Uterus (tissue), 4 donors: ENCODE measurements around the gene SERPINI2. TPM values are rescaled to one million over a fixed set of nuclear protein-coding genes. Genes with fewer than 3 reads are reported as not detected.

Experiments
- DNase-seq, 2 donors: peaks; one replicate each; pipeline ENCODE4 v3.0.0-alpha.2; 2019 to 2020
- H3K27ac ChIP-seq, 2 donors: fragments of 200-600 bp; sonication (generic); 1 replicate in 1 of 2; 2 replicates in 1 of 2; pipeline ENCODE4 v1.5.1; 2016 to 2018
- H3K27me3 ChIP-seq, 2 donors: fragments of 200-600 bp; sonication (generic); one replicate each; pipeline ENCODE4 v1.5.1; 2018 to 2019; ENCODE audit warnings: control low read depth in 1 of 2
- H3K36me3 ChIP-seq, 2 donors: fragments of 200-600 bp; sonication (generic); one replicate each; pipeline ENCODE4 v1.5.1; 2019; ENCODE audit warnings: control low read depth in 1 of 2
- H3K4me1 ChIP-seq, 2 donors: fragments of 200-600 bp; sonication (generic); one replicate each; pipeline ENCODE4 v1.5.1; 2018 to 2019; ENCODE audit warnings: control low read depth in 1 of 2
- H3K4me3 ChIP-seq, 2 donors: fragments of 200-600 bp; sonication (generic); 1 replicate in 1 of 2; 2 replicates in 1 of 2; pipeline ENCODE4 v1.5.1; 2018 to 2019; ENCODE audit warnings: mild to moderate bottlenecking in 1 of 2
- H3K9me3 ChIP-seq, 2 donors: fragments of 200-600 bp; sonication (generic); one replicate each; pipeline ENCODE4 v1.5.1; 2019; ENCODE audit warnings: control low read depth in 1 of 2
- POLR2A ChIP-seq, 2 donors: fragments of 450-650 bp; IDR thresholded peaks; one replicate each; pipeline ENCODE4 v1.6.1; 2016; ENCODE audit warnings: antibody characterized with exemption in 2 of 2, mild to moderate bottlenecking in 1 of 2, moderate library complexity in 1 of 2
- intact Hi-C: fragments of 100-400 bp; cut with DNase I; formaldehyde crosslinking; loops from one replicate; pipeline ENCODE4 v1.15.1; 2023; ENCODE audit warnings: low total_unique reads
- total RNA-seq, 4 donors: library from RNA; depleted of rRNA in 3 of 4; stranded (reverse); fragments of >200 nt in 3 of 4; gene quantifications; one replicate each; pipeline versions ENCODE4 v1.1.0 to v1.2.4, GENCODE V29; 2014 to 2023
- TF ChIP-seq, protein P1 (sequence below), 4 experiments: fragments of 200-600 bp in 2 of 4; fragments of 450-650 bp in 2 of 4; sonication (generic) in 2 of 4; IDR thresholded peaks; one replicate each; pipeline ENCODE4 v1.5.1; 2016 to 2019; ENCODE audit warnings: antibody characterized with exemption in 4 of 4, mild to moderate bottlenecking in 2 of 4, moderate library complexity in 1 of 4
- donor health status: DM: yes; HTN: yes; CAD: no.

SERPINI2 gene
- total RNA-seq, 4 donors from 2014 or later, result 1.4 TPM; not detected in 3

- Histone ChIP-seq H3K9me3 (no peaks in the 10 kb centered on the region), H3K36me3 (no peaks in the 10 kb centered on the region), H3K4me1 (no peaks in the 10 kb centered on the region), H3K4me3 (no peak overlapping the region), H3K27me3 (no peaks in the 10 kb centered on the region), H3K27ac (no peak overlapping the region)
- TF ChIP-seq, protein P1, sequence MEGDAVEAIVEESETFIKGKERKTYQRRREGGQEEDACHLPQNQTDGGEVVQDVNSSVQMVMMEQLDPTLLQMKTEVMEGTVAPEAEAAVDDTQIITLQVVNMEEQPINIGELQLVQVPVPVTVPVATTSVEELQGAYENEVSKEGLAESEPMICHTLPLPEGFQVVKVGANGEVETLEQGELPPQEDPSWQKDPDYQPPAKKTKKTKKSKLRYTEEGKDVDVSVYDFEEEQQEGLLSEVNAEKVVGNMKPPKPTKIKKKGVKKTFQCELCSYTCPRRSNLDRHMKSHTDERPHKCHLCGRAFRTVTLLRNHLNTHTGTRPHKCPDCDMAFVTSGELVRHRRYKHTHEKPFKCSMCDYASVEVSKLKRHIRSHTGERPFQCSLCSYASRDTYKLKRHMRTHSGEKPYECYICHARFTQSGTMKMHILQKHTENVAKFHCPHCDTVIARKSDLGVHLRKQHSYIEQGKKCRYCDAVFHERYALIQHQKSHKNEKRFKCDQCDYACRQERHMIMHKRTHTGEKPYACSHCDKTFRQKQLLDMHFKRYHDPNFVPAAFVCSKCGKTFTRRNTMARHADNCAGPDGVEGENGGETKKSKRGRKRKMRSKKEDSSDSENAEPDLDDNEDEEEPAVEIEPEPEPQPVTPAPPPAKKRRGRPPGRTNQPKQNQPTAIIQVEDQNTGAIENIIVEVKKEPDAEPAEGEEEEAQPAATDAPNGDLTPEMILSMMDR (IDR thresholded peaks at IDR 0.05), result no peak
- TF ChIP-seq POLR2A (IDR thresholded peaks at IDR 0.05), result no peak
- intact Hi-C loops, result no loop called here
- no peak for DNase-seq
These were observed 22.6 kb downstream of the SERPINI2 start for GRCh38 chr3:167451282-167451681.

DNA sequence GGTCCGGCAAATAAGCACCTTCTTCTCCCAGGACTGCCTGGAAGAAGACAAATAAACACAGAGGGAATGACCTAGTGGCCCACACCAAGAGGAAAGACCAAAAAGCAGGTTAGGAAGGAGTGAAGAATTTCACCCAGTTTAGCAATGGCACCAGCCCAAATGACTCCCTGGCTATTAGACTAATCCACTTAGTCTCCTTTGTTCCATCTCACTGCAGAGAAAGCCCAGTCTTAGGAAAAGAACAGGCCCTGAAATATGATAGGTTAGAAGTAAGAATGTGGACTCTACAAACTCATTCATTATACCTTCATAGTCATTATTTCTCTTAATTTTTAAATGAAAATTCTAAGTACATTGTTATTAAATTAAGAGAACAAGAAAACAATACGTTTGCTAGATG is 23.2 kb downstream of the SERPINI2 start:
- no peaks in the 10 kb centered on the region for H3K36me3 ChIP-seq
- no peaks in the 10 kb centered on the region for H3K9me3 ChIP-seq
- no peak overlapping the region for H3K4me3 ChIP-seq
- no peaks in the 10 kb centered on the region for H3K27me3 ChIP-seq
- DNase-seq, result no peak
- no peaks in the 10 kb centered on the region for H3K4me1 ChIP-seq
- H3K27ac ChIP-seq, result no peak overlapping the region
- TF ChIP-seq, protein P1 (IDR thresholded peaks at IDR 0.05), result no peak
- TF ChIP-seq POLR2A (IDR thresholded peaks at IDR 0.05), result no peak
- intact Hi-C loops, result no loop called here

DNA sequence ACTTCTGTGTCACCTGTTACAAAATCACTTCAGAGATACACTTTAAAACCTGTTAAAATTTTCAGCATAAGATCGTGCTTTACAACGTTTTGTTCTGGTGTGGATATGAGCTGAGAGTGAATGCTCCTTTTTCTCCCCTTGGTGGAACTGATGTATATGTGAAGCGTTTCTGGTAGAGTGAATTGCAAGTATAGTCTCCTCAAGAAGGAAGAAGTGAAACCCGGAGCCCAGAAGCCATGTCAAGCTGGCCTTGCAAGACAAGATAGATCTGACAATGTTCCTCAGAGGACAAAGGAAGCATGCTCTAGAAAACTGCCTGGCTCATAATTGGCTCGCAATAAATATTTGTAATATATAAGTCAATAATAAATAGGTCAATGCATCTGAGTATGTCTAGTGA is 23.6 kb downstream of the SERPINI2 start:
- no peak overlapping the region for H3K27ac ChIP-seq
- H3K9me3 ChIP-seq, result no peaks in the 10 kb centered on the region
- no peak overlapping the region for H3K4me3 ChIP-seq
- no peaks in the 10 kb centered on the region for H3K36me3 ChIP-seq
- no peak for TF ChIP-seq POLR2A (IDR thresholded peaks at IDR 0.05)
- TF ChIP-seq, protein P1 (IDR thresholded peaks at IDR 0.05), result no peak
- no peaks in the 10 kb centered on the region for H3K4me1 ChIP-seq
- intact Hi-C loops, result no loop called here
- no peak for DNase-seq
- no peaks in the 10 kb centered on the region for H3K27me3 ChIP-seq

DNA sequence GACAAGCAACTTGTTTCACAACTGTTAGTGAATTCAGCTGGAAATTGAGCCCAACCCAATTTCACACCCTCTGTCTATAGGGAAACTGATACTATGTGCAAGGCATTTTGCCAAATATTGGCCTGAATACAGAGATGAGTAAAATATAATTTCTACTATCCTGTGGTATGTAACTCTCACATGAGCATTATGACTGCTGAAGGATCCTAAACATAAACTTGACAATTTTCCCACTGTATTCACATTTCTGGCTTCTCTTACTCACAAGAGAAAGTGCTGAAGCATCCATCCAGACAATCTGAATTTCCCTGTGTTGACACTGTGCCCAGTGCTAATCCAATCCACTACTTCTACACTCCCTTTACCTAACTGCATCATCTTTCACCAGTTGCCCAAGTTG is 28.4 kb downstream of the SERPINI2 start:
- no peaks in the 10 kb centered on the region for H3K4me1 ChIP-seq
- H3K36me3 ChIP-seq, result no peaks in the 10 kb centered on the region
- H3K4me3 ChIP-seq, result no peak overlapping the region
- intact Hi-C loops, result no loop called here
- no peaks in the 10 kb centered on the region for H3K27me3 ChIP-seq
- no peak for DNase-seq
- no peaks in the 10 kb centered on the region for H3K9me3 ChIP-seq
- no peak for TF ChIP-seq POLR2A (IDR thresholded peaks at IDR 0.05)
- TF ChIP-seq, protein P1 (IDR thresholded peaks at IDR 0.05), result no peak
- no peak overlapping the region for H3K27ac ChIP-seq

DNA sequence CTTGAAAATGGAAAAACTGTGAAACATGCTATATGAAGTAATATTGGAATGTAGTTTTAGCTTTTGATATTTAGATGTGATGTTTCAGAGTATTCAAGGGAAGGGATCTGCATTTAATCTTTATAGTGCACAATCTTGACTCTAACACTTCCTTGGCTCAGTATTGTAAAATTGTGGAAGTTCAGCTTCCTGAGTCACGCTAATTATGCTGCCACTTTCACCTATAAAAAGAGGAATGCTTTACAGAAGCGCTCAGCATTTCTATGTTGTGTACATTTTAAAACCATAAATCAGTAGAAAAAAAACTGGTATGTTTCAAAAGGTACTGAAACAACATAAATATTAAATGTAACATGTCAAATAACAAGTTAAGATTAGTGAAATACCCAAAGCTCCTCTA is 32.6 kb downstream of the SERPINI2 start:
- Histone ChIP-seq H3K4me3 (no peak overlapping the region), H3K36me3 (no peaks in the 10 kb centered on the region), H3K4me1 (no peaks in the 10 kb centered on the region), H3K27me3 (no peaks in the 10 kb centered on the region), H3K27ac (no peak overlapping the region), H3K9me3 (no peaks in the 10 kb centered on the region)
- no peak for DNase-seq
- intact Hi-C loops, result no loop called here
- TF ChIP-seq POLR2A (IDR thresholded peaks at IDR 0.05), result no peak
- TF ChIP-seq, protein P1 (IDR thresholded peaks at IDR 0.05), result no peak
